Heart right ventricle (tissue), 16 donors: ENCODE data around the gene ANO1. TPM values are rescaled to one million over a fixed set of nuclear protein-coding genes. Genes with fewer than 3 reads are reported as not detected.

Experiments used
- ATAC-seq, 8 donors: fragments of 200-7000 bp; cut with Tn5 transposase; one replicate each; pipeline ENCODE4 v1.9.1; 2020; ENCODE audit warnings: mild to moderate bottlenecking in 8 of 8, moderate library complexity in 8 of 8, moderate number of reproducible peaks in 1 of 8
- DNase-seq, 2 donors: peaks; one replicate each; pipeline ENCODE4 v3.0.0-alpha.2; 2020
- H3K27ac ChIP-seq, 10 donors: fragments of 200-600 bp; sonication (generic) in 2 of 10; one replicate each; pipeline versions ENCODE4 v1.5.0 to v1.8.0; 2020 to 2022; ENCODE audit warnings: mild to moderate bottlenecking in 3 of 10
- H3K27me3 ChIP-seq, 7 donors: fragments of 200-600 bp; one replicate each; pipeline ENCODE4 v1.8.0; 2021 to 2022; ENCODE audit warnings: mild to moderate bottlenecking in 2 of 7
- H3K36me3 ChIP-seq, 9 donors: fragments of 200-600 bp; sonication (generic) in 1 of 9; one replicate each; pipeline versions ENCODE4 v1.5.0 to v1.8.0; 2020 to 2022; ENCODE audit warnings: mild to moderate bottlenecking in 2 of 9
- H3K4me1 ChIP-seq, 9 donors: fragments of 200-600 bp; sonication (generic) in 1 of 9; one replicate each; pipeline versions ENCODE4 v1.5.0 to v1.8.0; 2020 to 2022; ENCODE audit warnings: mild to moderate bottlenecking in 4 of 9
- H3K4me3 ChIP-seq, 10 donors: fragments of 200-600 bp; sonication (generic) in 2 of 10; one replicate each; pipeline versions ENCODE4 v1.5.0 to v1.8.0; 2020 to 2022; ENCODE audit warnings: mild to moderate bottlenecking in 7 of 10, moderate library complexity in 2 of 10
- H3K9me3 ChIP-seq, 11 donors: fragments of 200-600 bp in 10 of 11; sonication (generic) in 2 of 11; one replicate each; pipeline versions ENCODE4 v1.5.0 to v1.8.0; 2013 to 2022; ENCODE audit warnings: mild to moderate bottlenecking in 2 of 11, control low read depth in 1 of 11, moderate library complexity in 1 of 11
- WGBS, 2 donors: extraction: QIAGEN DNeasy Blood & Tissue Kit; methylation state at CpG; one replicate each; pipeline ENCODE4 v1.1.7; 2013; ENCODE audit warnings: inconsistent platforms in 1 of 2; 5-methylcytosine and 5-hydroxymethylcytosine counted together
- intact Hi-C, 10 donors: fragments of 100-400 bp; cut with DNase I; formaldehyde crosslinking; loops; one replicate each; pipeline versions ENCODE4 v1.11.1 to v1.14.2; 2022
- polyA plus RNA-seq, 2 donors: library from polyadenylated mRNA; stranded (reverse); fragments of 200-250 nt; gene quantifications; one replicate each; pipeline ENCODE4 v1.2.3, GENCODE V29; 2013
- total RNA-seq, 10 donors: library from RNA; stranded (reverse); fragmentation: NEBNext Ultra II Directional in 3 of 10; extraction: Animal tissue kit (Norgen Biotek cat#: 25700) in 3 of 10; gene quantifications; one replicate each; pipeline versions ENCODE4 v1.2.1 to v1.2.4, GENCODE V29; 2021 to 2023
- TF ChIP-seq, protein P1 (sequence below), 9 donors: fragments of 200-600 bp; sonication (generic) in 2 of 9; IDR thresholded peaks; one replicate each; pipeline versions ENCODE4 v1.5.0 to v1.8.0; 2021 to 2022; ENCODE audit warnings: antibody characterized with exemption in 9 of 9, mild to moderate bottlenecking in 5 of 9, moderate library complexity in 1 of 9
- donor health status: Arrhythmogenic right ventricular cardiomyopathy.
- donor health status: ischemic (EF 13 %, LVEDD 7.1; RV severe dilation, severe dysfunction).
- donor health status: healthy with polysubstance abuse.
- donor health status: DM: no; HTN: yes; CAD: no.
- donor health status: DM: no; HTN: no; CAD: no.
- donor health status: ischemic (EF 25% LVEDD 6.9; RV normal size, moderate dysfunction).
- donor health status: ischemic (EF 25% LVEDD 5.7; RV mildly dilated, moderate dysfunction).
- donor health status: healthy.
- donor health status: DM: yes; HTN: yes; CAD: no.
- donor health status: Ischemic cardiomyopathy.
- donor health status: ischemic (EF 35%, LVEDD 5.7; RV mildly dilated, moderate dysfunction).
- donor health status: nonischemic (EF 11% LVEDD 7.7; RV severe dilation, severe dysfunction).
- donor health status: DM: yes; HTN: yes; CAD: no.
- donor health status: PGD.
- donor health status: ischemic (EF 29% LVEDD 5.4; RV normal size, mild dysfunction).
- donor health status: nonischemic (EF 23%, LVEDD 6.1; RV moderate dilation, normal function).

The ANO1 gene
- total and polyA plus RNA-seq, 12 donors: 6.6 to 13.8 (median 9.7) TPM

- Histone ChIP-seq H3K4me3 (no peak overlapping the region), H3K4me1 (no peaks in the 10 kb centered on the region), H3K27ac (no peak overlapping the region), H3K27me3 (peaks cover 0 to 4% (median 0%) of the 10 kb centered on the region in 7 donors), H3K36me3 (peaks cover 0 to 70% (median 0%) of the 10 kb centered on the region in 9 donors), H3K9me3 (no peaks in the 10 kb centered on the region)
- 100% methylated on average over 1 of the region's 1 CpG for WGBS, 2 donors
- DNase-seq (no peak), ATAC-seq (no peak)
- TF ChIP-seq, protein P1, sequence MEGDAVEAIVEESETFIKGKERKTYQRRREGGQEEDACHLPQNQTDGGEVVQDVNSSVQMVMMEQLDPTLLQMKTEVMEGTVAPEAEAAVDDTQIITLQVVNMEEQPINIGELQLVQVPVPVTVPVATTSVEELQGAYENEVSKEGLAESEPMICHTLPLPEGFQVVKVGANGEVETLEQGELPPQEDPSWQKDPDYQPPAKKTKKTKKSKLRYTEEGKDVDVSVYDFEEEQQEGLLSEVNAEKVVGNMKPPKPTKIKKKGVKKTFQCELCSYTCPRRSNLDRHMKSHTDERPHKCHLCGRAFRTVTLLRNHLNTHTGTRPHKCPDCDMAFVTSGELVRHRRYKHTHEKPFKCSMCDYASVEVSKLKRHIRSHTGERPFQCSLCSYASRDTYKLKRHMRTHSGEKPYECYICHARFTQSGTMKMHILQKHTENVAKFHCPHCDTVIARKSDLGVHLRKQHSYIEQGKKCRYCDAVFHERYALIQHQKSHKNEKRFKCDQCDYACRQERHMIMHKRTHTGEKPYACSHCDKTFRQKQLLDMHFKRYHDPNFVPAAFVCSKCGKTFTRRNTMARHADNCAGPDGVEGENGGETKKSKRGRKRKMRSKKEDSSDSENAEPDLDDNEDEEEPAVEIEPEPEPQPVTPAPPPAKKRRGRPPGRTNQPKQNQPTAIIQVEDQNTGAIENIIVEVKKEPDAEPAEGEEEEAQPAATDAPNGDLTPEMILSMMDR (IDR thresholded peaks at IDR 0.05): no peak
- intact Hi-C loops: no loop called here
Measured at GRCh38 chr11:70183032-70183431, 104.9 kb downstream of the ANO1 start.

GRCh38 chr11:70183483-70184176 is 105.5 kb downstream of the ANO1 start:
- peaks cover 0 to 4% (median 0%) of the 10 kb centered on the region in 7 donors for H3K27me3 ChIP-seq
- H3K9me3 ChIP-seq: no peaks in the 10 kb centered on the region
- no peak overlapping the region for H3K27ac ChIP-seq
- 83 to 89% methylated on average over 11 of the region's 11 CpGs for WGBS, 2 donors
- H3K4me3 ChIP-seq: no peak overlapping the region
- DNase-seq (no peak), ATAC-seq (peak in 1 of 8 donors; percentile 19)
- peaks cover 0 to 66% (median 0%) of the 10 kb centered on the region in 9 donors for H3K36me3 ChIP-seq
- intact Hi-C loops: no loop called here
- no peaks in the 10 kb centered on the region for H3K4me1 ChIP-seq
- TF ChIP-seq, protein P1 (IDR thresholded peaks at IDR 0.05): no peak

DNA sequence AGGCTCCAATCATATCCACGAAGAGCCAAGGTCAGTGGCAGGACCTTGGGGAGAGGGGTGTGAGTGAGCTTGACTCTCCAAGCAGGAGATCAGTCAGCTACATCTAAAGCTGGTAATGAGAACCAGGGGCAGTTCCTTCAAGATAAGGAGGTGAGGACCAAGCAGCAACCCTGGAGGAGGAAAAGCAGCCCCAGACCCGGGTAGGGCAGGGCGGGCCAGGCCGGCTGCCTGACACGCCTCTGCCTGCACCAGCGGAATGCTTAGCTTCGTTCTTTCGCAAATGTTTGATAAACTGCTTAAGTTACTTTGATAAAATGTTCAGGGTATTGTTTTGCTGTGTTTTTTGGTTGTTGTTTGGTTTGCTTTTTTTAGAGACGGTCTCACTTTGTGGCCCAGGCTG is 106.3 kb downstream of the ANO1 start:
- H3K4me3 ChIP-seq: no peak overlapping the region
- no peak overlapping the region for H3K27ac ChIP-seq
- no peak for DNase-seq
- H3K27me3 ChIP-seq: peaks cover 0 to 4% (median 0%) of the 10 kb centered on the region in 7 donors
- peaks cover 0 to 58% (median 0%) of the 10 kb centered on the region in 9 donors for H3K36me3 ChIP-seq
- intact Hi-C loops: no loop called here
- ATAC-seq: no peak
- WGBS, 2 donors: 83 to 84% methylated on average over 9 of the region's 9 CpGs
- TF ChIP-seq, protein P1 (IDR thresholded peaks at IDR 0.05): no peak
- H3K4me1 ChIP-seq: no peaks in the 10 kb centered on the region
- no peaks in the 10 kb centered on the region for H3K9me3 ChIP-seq

GRCh38 chr11:70185348-70186055 is 107.4 kb downstream of the ANO1 start:
- Histone ChIP-seq H3K27ac (no peak overlapping the region), H3K36me3 (peaks cover 0 to 57% (median 0%) of the 10 kb centered on the region in 9 donors), H3K9me3 (no peaks in the 10 kb centered on the region), H3K4me1 (no peaks in the 10 kb centered on the region), H3K4me3 (no peak overlapping the region), H3K27me3 (peaks cover 0 to 4% (median 0%) of the 10 kb centered on the region in 7 donors)
- ATAC-seq (no peak), DNase-seq (no peak)
- WGBS, 2 donors: 91 to 93% methylated on average over 28 of the region's 28 CpGs
- TF ChIP-seq, protein P1 (IDR thresholded peaks at IDR 0.05): no peak
- intact Hi-C loops: no loop called here
